ENCODE measurements around the gene LRMDA.

The LRMDA gene

DNA sequence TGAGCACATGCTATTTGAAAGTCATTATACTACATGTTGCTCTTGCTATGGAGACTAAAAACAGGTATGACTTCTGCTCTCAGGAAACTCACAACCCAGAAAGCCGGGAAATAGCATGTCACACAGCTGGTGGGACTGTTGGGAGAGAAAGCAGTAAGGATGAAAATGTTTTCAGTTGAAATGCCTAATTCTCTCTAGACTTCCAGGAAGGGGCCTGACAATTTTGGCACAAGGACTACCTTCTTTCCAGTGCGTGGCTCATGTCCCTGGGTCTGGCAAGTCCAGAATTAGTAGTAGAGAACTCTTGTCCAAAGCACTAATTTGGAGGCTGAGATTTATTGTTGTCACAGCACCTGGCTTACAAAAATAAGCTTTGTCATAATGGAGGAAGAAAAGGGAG, 567.6 kb downstream of the LRMDA start:
- no peak overlapping the region for H3K9ac ChIP-seq (ENCODE audit: low read depth, low read length)
- no peaks in the 10 kb centered on the region for H3K36me3 ChIP-seq (ENCODE audit: insufficient read depth, low read length)
- no peak overlapping the region for H3K4me3 ChIP-seq (ENCODE audit: low read length)
- H3K4me1 ChIP-seq (ENCODE audit: insufficient read depth, low read length) = no peaks in the 10 kb centered on the region
- no peaks in the 10 kb centered on the region for H3K9me3 ChIP-seq (ENCODE audit: insufficient read depth, low read depth, low read length)
- WGBS = 86% methylated on average over 2 of the region's 2 CpGs
- H3K27me3 ChIP-seq (ENCODE audit: insufficient read depth, low read length) = no peaks in the 10 kb centered on the region
- no peak overlapping the region for H3K27ac ChIP-seq (ENCODE audit: low read depth, low read length)

DNA sequence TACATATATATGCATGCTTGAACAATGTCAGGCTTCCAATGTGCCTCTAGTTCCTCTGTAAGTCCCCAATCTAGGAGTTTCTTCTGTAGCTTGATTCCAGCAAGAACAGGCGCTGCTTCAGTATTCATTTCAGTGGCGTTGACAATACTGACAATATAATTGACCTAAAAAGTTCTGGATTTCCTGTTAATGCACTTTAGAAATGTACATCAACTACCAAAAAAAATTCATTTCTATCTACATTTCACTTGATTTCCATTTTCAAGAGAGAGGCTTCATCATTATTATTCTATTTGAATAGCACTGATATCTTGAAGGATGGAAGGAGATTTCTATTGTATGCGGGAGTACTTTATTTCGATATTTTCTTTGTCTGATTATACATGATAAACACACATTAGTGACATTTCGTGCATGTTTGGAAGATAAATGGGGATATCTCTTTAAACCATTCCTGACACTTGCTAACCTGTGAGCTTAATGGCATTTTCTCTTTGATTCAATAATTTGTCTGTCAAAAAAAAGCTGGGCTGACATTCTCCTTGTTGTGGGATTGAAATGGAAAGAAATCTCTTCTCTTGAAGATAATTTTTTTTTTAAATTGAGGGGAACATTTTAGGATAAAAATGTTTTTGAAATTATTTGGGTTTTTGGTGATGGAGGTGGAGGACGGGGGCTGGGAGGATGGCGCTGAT, 568.2 kb downstream of the LRMDA start:
- H3K4me3 ChIP-seq (ENCODE audit: low read length) = no peak overlapping the region
- no peaks in the 10 kb centered on the region for H3K36me3 ChIP-seq (ENCODE audit: insufficient read depth, low read length)
- H3K27ac ChIP-seq (ENCODE audit: low read depth, low read length) = no peak overlapping the region
- no peaks in the 10 kb centered on the region for H3K27me3 ChIP-seq (ENCODE audit: insufficient read depth, low read length)
- H3K9ac ChIP-seq (ENCODE audit: low read depth, low read length) = no peak overlapping the region
- H3K4me1 ChIP-seq (ENCODE audit: insufficient read depth, low read length) = no peaks in the 10 kb centered on the region
- H3K9me3 ChIP-seq (ENCODE audit: insufficient read depth, low read depth, low read length) = no peaks in the 10 kb centered on the region
- 95% methylated on average over 5 of the region's 7 CpGs for WGBS

DNA sequence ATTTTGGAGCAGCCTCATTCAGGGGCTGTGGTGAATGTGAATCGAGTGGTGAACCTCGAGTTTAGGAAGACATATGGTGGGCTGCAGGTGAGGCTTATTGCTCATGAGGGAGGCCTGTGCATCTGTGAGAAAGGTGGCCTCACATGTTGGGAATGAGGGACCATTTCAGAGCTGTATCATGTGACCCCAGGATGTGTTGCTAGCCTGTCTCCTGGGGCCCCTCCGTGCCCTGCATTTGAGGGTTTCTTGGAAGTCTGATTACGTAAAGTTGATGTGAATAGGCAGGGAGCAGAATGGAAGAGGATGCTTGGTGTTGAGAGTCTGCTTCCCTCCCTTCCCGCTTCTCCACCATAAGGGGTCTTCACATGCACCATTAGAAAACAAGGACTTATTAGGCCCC, 569.1 kb downstream of the LRMDA start:
- Histone ChIP-seq H3K27ac (ENCODE audit: low read depth, low read length) (no peak overlapping the region), H3K27me3 (ENCODE audit: insufficient read depth, low read length) (no peaks in the 10 kb centered on the region), H3K9me3 (ENCODE audit: insufficient read depth, low read depth, low read length) (no peaks in the 10 kb centered on the region), H3K9ac (ENCODE audit: low read depth, low read length) (no peak overlapping the region), H3K4me1 (ENCODE audit: insufficient read depth, low read length) (no peaks in the 10 kb centered on the region), H3K4me3 (ENCODE audit: low read length) (no peak overlapping the region), H3K36me3 (ENCODE audit: insufficient read depth, low read length) (no peaks in the 10 kb centered on the region)
- 97% methylated on average over 5 of the region's 5 CpGs for WGBS

DNA sequence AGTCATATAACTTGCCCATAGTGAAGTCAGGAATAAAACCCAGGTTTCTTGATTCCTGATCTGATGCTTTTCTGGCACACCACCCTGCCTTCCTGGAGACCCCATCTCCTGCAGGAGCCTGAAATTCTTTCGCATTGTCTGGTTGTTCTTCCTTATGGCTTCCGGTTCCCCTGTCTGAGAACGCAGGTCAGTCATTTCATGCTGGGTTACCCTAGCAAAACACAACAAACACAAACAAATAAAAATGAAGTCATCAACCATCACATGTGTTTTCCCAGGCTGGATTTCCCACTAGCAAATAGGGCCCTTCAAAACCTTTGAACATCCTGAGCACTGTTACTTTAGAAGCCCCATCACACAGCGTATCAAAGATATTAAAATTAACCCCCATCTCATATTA, 569.6 kb downstream of the LRMDA start:
- Histone ChIP-seq H3K4me3 (ENCODE audit: low read length) (no peak overlapping the region), H3K9me3 (ENCODE audit: insufficient read depth, low read depth, low read length) (no peaks in the 10 kb centered on the region), H3K9ac (ENCODE audit: low read depth, low read length) (no peak overlapping the region), H3K27me3 (ENCODE audit: insufficient read depth, low read length) (no peaks in the 10 kb centered on the region), H3K36me3 (ENCODE audit: insufficient read depth, low read length) (no peaks in the 10 kb centered on the region), H3K27ac (ENCODE audit: low read depth, low read length) (no peak overlapping the region), H3K4me1 (ENCODE audit: insufficient read depth, low read length) (no peaks in the 10 kb centered on the region)
- WGBS = 94% methylated on average over 3 of the region's 4 CpGs

DNA sequence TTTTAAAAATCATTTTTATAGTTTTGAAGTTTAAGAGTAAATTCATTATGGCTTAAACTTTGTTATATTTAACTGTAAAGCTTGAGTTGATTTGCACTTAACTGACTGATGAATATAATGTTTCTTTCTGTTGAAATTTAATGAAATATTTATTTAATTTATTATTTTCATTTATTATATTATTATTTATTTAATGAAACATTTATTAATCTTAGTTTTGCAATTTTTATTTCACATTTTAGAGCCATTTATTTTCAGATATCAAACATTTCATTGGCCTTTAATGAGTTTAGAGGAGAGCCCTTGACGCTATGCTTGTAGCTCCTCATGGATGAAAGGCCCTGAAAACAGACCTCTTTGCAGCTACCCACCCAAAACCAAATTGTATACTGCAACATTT, 570.0 kb downstream of the LRMDA start:
- H3K27me3 ChIP-seq (ENCODE audit: insufficient read depth, low read length) = no peaks in the 10 kb centered on the region
- no peak overlapping the region for H3K27ac ChIP-seq (ENCODE audit: low read depth, low read length)
- no peak overlapping the region for H3K4me3 ChIP-seq (ENCODE audit: low read length)
- 97% methylated on average over 1 of the region's 1 CpG for WGBS
- H3K9ac ChIP-seq (ENCODE audit: low read depth, low read length) = no peak overlapping the region
- H3K9me3 ChIP-seq (ENCODE audit: insufficient read depth, low read depth, low read length) = no peaks in the 10 kb centered on the region
- H3K36me3 ChIP-seq (ENCODE audit: insufficient read depth, low read length) = no peaks in the 10 kb centered on the region
- H3K4me1 ChIP-seq (ENCODE audit: insufficient read depth, low read length) = peaks cover 3% of the 10 kb centered on the region; the same call in 1 of the 2 replicates

- 95% methylated on average over 2 of the region's 2 CpGs for WGBS
- no peaks in the 10 kb centered on the region for H3K9me3 ChIP-seq (ENCODE audit: insufficient read depth, low read depth, low read length)
- no peaks in the 10 kb centered on the region for H3K27me3 ChIP-seq (ENCODE audit: insufficient read depth, low read length)
- H3K4me3 ChIP-seq (ENCODE audit: low read length) = no peak overlapping the region
- peaks cover 9% of the 10 kb centered on the region for H3K4me1 ChIP-seq (ENCODE audit: insufficient read depth, low read length)
- no peaks in the 10 kb centered on the region for H3K36me3 ChIP-seq (ENCODE audit: insufficient read depth, low read length)
- no peak overlapping the region; the same call in 1 of the 2 replicates for H3K27ac ChIP-seq (ENCODE audit: low read depth, low read length)
- no peak overlapping the region for H3K9ac ChIP-seq (ENCODE audit: low read depth, low read length)
Observed at GRCh38 chr10:76002262-76002854, 570.9 kb downstream of the LRMDA start.

DNA sequence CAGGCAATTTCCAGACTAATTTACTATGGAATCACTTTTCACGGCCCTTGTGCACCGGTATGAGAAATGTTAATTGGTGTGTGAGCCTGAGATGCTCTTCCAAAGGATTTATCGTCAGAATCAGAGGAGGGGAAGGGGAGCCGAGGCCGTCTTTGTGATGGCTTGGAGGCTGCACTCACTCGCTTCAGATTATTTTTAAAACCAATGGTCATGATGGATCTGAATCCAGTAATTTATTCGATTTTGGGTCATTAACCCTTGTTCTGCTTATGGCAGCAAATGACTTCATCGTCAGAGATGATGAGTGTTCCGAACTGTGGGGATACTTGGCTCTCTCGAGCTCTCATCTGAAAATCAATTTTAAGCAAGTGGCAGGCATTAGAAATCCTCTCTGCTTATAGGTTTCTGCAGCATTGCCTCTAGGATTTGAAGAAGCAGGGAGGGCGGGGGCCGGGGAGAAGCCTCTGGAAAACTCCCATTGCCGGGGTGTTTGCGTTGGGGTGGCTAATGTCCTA, 576.3 kb downstream of the LRMDA start:
- Histone ChIP-seq H3K4me1 (ENCODE audit: insufficient read depth, low read length) (peaks cover 22% of the 10 kb centered on the region), H3K27ac (ENCODE audit: low read depth, low read length) (no peak overlapping the region), H3K9me3 (ENCODE audit: insufficient read depth, low read depth, low read length) (no peaks in the 10 kb centered on the region), H3K27me3 (ENCODE audit: insufficient read depth, low read length) (peaks cover 3% of the 10 kb centered on the region; the same call in 1 of the 2 replicates), H3K36me3 (ENCODE audit: insufficient read depth, low read length) (no peaks in the 10 kb centered on the region), H3K9ac (ENCODE audit: low read depth, low read length) (no peak overlapping the region), H3K4me3 (ENCODE audit: low read length) (no peak overlapping the region)
- 94% methylated on average over 14 of the region's 14 CpGs for WGBS

GRCh38 chr10:76009531-76009930, 578.1 kb downstream of the LRMDA start:
- 64% methylated on average over 11 of the region's 11 CpGs for WGBS
- Histone ChIP-seq H3K27me3 (ENCODE audit: insufficient read depth, low read length) (peaks cover 3% of the 10 kb centered on the region; the same call in 1 of the 2 replicates), H3K4me1 (ENCODE audit: insufficient read depth, low read length) (peaks cover 29% of the 10 kb centered on the region), H3K36me3 (ENCODE audit: insufficient read depth, low read length) (no peaks in the 10 kb centered on the region), H3K9me3 (ENCODE audit: insufficient read depth, low read depth, low read length) (no peaks in the 10 kb centered on the region), H3K9ac (ENCODE audit: low read depth, low read length) (no peak overlapping the region), H3K4me3 (ENCODE audit: low read length) (no peak overlapping the region), H3K27ac (ENCODE audit: low read depth, low read length) (no peak overlapping the region)

DNA sequence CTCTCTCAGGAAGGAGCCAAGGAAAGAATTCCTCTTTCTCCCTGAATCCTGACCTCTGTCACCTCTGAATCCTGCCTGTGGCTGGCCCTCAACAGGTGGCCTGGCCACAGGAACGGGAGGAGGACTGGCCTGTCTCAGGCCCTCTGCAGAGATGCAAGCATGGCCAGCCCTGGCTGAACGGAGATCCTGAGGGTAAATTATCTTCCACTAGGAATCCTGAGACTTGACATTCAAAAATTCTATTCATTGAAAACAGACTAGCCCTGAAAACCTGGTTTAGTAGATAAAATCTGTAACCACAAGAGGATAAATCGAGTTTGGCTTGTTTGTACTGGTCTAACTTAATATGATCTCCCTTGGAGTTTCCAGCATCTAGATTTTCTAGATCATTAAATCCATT, 579.3 kb downstream of the LRMDA start:
- 76% methylated on average over 3 of the region's 3 CpGs for WGBS
- no peak overlapping the region for H3K4me3 ChIP-seq (ENCODE audit: low read length)
- no peaks in the 10 kb centered on the region for H3K36me3 ChIP-seq (ENCODE audit: insufficient read depth, low read length)
- H3K27ac ChIP-seq (ENCODE audit: low read depth, low read length) = no peak overlapping the region
- H3K27me3 ChIP-seq (ENCODE audit: insufficient read depth, low read length) = peaks cover 3% of the 10 kb centered on the region; the same call in 1 of the 2 replicates
- H3K9me3 ChIP-seq (ENCODE audit: insufficient read depth, low read depth, low read length) = no peaks in the 10 kb centered on the region
- peaks cover 29% of the 10 kb centered on the region for H3K4me1 ChIP-seq (ENCODE audit: insufficient read depth, low read length)
- no peak overlapping the region for H3K9ac ChIP-seq (ENCODE audit: low read depth, low read length)

- H3K27me3 ChIP-seq (ENCODE audit: insufficient read depth, low read length) = peaks cover 3% of the 10 kb centered on the region; the same call in 1 of the 2 replicates
- H3K9me3 ChIP-seq (ENCODE audit: insufficient read depth, low read depth, low read length) = no peaks in the 10 kb centered on the region
- H3K27ac ChIP-seq (ENCODE audit: low read depth, low read length) = no peak overlapping the region
- H3K36me3 ChIP-seq (ENCODE audit: insufficient read depth, low read length) = no peaks in the 10 kb centered on the region
- 87% methylated on average over 6 of the region's 7 CpGs for WGBS
- no peak overlapping the region for H3K9ac ChIP-seq (ENCODE audit: low read depth, low read length)
- no peak overlapping the region for H3K4me3 ChIP-seq (ENCODE audit: low read length)
- H3K4me1 ChIP-seq (ENCODE audit: insufficient read depth, low read length) = peaks cover 17% of the 10 kb centered on the region
Observed at GRCh38 chr10:76012716-76013327, 581.4 kb downstream of the LRMDA start.

DNA sequence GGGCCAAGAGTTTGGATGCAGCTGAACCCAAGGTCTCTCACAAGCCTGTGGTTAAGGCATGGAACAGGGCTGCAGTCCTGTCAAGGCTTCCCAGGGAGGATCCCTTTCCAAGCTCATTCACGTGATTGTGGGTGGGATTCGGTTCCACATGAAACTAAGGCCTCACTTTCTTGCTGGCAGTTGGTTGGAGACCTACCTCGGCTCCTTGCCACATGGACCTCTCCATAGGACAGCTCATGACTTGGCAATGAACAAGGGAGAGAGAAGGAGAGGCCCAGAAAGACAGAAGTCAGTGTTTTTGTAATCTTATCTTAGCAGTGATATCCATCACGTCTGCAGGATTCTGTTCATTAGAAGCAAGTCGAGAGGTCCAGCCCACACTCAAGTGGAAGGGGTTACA, 583.8 kb downstream of the LRMDA start:
- H3K9ac ChIP-seq (ENCODE audit: low read depth, low read length) = no peak overlapping the region
- whole genome bisulfite sequencing = 91% methylated on average over 5 of the region's 5 CpGs
- H3K27ac ChIP-seq (ENCODE audit: low read depth, low read length) = no peak overlapping the region
- no peaks in the 10 kb centered on the region for H3K9me3 ChIP-seq (ENCODE audit: insufficient read depth, low read depth, low read length)
- H3K36me3 ChIP-seq (ENCODE audit: insufficient read depth, low read length) = no peaks in the 10 kb centered on the region
- no peak overlapping the region for H3K4me3 ChIP-seq (ENCODE audit: low read length)
- no peaks in the 10 kb centered on the region for H3K27me3 ChIP-seq (ENCODE audit: insufficient read depth, low read length)
- peaks cover 7% of the 10 kb centered on the region for H3K4me1 ChIP-seq (ENCODE audit: insufficient read depth, low read length)
